AG10803 (cell line): ENCODE data around the gene RGSL1.

Experiments used
- DNase-seq: peaks from one replicate; pipeline ENCODE4 v3.0.0; 2010; ENCODE audit warnings: low read depth
- H3K4me3 ChIP-seq: 2 replicates; pipeline ENCODE4 v1.5.1; 2011; ENCODE audit warnings: mild to moderate bottlenecking, low read length, control low read depth
- CTCF ChIP-seq: conservative IDR thresholded peaks from 2 replicates; pipeline ENCODE4 v1.5.1; 2011; ENCODE audit warnings: mild to moderate bottlenecking, low read length, control low read depth, inconsistent platforms

RGSL1 gene

GRCh38 chr1:182598296-182598695 lies 148.3 kb downstream of the RGSL1 start:
- DNase-seq = no peak

GRCh38 chr1:182599339-182599738 lies 149.4 kb downstream of the RGSL1 start:
- no peak for DNase-seq
- TF ChIP-seq CTCF = peak; percentile 26
- no peak overlapping the region for H3K4me3 ChIP-seq

More at GRCh38 chr1:182598296-182598695, 148.3 kb downstream of the RGSL1 start:
- TF ChIP-seq CTCF = no peak
- H3K4me3 ChIP-seq = no peak overlapping the region

- no peak overlapping the region for H3K4me3 ChIP-seq
- DNase-seq = no peak
- no peak for TF ChIP-seq CTCF
These were observed 150.2 kb downstream of the RGSL1 start for GRCh38 chr1:182600036-182600713.

- no peak overlapping the region for H3K4me3 ChIP-seq
- no peak for DNase-seq
- no peak for TF ChIP-seq CTCF
These were observed 150.9 kb downstream of the RGSL1 start for GRCh38 chr1:182600745-182601415.

GRCh38 chr1:182601416-182601786 lies 151.5 kb downstream of the RGSL1 start:
- TF ChIP-seq CTCF = peak; percentile 81
- H3K4me3 ChIP-seq = no peak overlapping the region
- DNase-seq = peak; percentile 77

- H3K4me3 ChIP-seq = no peak overlapping the region
- no peak for TF ChIP-seq CTCF
- DNase-seq = no peak
These were observed 152.0 kb downstream of the RGSL1 start for GRCh38 chr1:182601913-182602312.
